ENCODE data around the gene CALCR. TPM values are rescaled to one million over a fixed set of nuclear protein-coding genes. Genes with fewer than 3 reads are reported as not detected.

The CALCR gene
- total RNA-seq, 2 experiments from 2014 or later = not detected

GRCh38 chr7:93409324-93409723 is 165.2 kb downstream of the CALCR start:
- no peaks in the 10 kb centered on the region for H3K27me3 Mint-ChIP-seq

DNA sequence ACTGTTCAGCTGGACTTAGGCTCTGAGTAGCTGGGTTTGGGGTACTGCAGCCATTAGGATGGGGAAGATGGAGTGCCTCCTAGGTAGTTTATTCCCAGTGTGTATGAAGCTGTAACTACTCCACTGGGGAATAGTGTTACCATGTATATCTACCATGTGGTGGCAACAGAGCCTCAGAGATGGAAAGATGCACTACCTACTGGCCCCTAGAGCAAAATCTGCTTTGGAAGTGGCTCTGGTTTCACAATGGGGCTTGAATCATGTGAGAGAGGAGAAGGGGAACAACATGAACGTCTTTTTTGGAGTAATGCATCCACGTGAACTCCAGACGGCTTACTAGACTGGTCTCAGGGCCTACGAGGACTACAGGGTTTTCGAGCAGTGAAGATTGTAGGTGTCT is 167.3 kb downstream of the CALCR start:
- ChIA-PET POLR2A (no interaction called here), CTCF (no interaction called here)
- TF ChIP-seq CTCF (IDR thresholded peaks at IDR 0.05) = no peak
- Mint-ChIP-seq H3K27ac (no peak overlapping the region), H3K27me3 (no peaks in the 10 kb centered on the region), H3K36me3 (ENCODE audit: low read depth) (no peaks in the 10 kb centered on the region), H3K4me1 (ENCODE audit: low read depth) (no peaks in the 10 kb centered on the region), H3K9me3 (peaks cover 10% of the 10 kb centered on the region), H3K4me3 (no peak overlapping the region)
- ATAC-seq (no peak), DNase-seq (no peak)
- intact Hi-C loops (cut with micrococcal nuclease) = no loop called here

More at GRCh38 chr7:93409324-93409723, 165.2 kb downstream of the CALCR start:
- CTCF ChIA-PET = interaction anchor here (1.6 kb wide), 1 partner anchor 34 kb away, joined by 3 read pairs; no protein-coding TSS in a partner anchor
- DNase-seq (no peak), ATAC-seq (no peak)
- Mint-ChIP-seq H3K36me3 (ENCODE audit: low read depth) (no peaks in the 10 kb centered on the region), H3K27ac (no peak overlapping the region), H3K4me3 (no peak overlapping the region), H3K4me1 (ENCODE audit: low read depth) (no peaks in the 10 kb centered on the region), H3K9me3 (peaks cover 10% of the 10 kb centered on the region)
- no peak for TF ChIP-seq CTCF (IDR thresholded peaks at IDR 0.05)
- intact Hi-C loops (cut with micrococcal nuclease) = no loop called here
- POLR2A ChIA-PET = interaction anchor here (0.6 kb wide), 1 partner anchor 196 kb away, joined by 3 read pairs; no protein-coding TSS in a partner anchor

DNA sequence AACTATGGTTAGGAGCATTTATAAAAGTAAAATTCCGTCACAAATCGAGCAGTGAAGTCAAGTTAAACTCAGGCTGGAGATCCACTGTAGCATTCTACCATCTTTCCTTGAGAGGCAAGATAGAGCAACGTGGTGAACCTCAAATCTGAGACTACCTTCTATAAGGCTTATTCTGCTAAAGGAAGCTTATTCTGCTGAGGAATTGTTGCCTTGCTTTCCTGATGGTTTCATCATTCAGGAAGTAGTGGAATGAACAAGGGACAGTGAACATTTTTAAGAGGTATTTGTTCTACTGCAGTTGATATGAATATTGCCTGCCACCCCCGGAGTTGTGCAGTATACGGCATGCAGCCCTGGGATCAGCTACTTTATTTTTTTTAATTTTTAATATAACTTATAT is 171.6 kb downstream of the CALCR start:
- ATAC-seq = no peak
- no peak for DNase-seq
- Mint-ChIP-seq H3K27me3 (no peaks in the 10 kb centered on the region), H3K27ac (no peak overlapping the region), H3K36me3 (ENCODE audit: low read depth) (no peaks in the 10 kb centered on the region), H3K4me3 (no peak overlapping the region), H3K4me1 (ENCODE audit: low read depth) (no peaks in the 10 kb centered on the region), H3K9me3 (peaks cover 10% of the 10 kb centered on the region)
- TF ChIP-seq CTCF (IDR thresholded peaks at IDR 0.05) = no peak
- intact Hi-C loops (cut with micrococcal nuclease) = no loop called here
- ChIA-PET POLR2A (no interaction called here), CTCF (interaction anchor here (0.6 kb wide), 1 partner anchor 38 kb away, joined by 4 read pairs; no protein-coding TSS in a partner anchor)

GRCh38 chr7:93399642-93400041 is 174.9 kb downstream of the CALCR start:
- POLR2A ChIA-PET = no interaction called here

GRCh38 chr7:93392984-93393383 is 181.5 kb downstream of the CALCR start:
- ATAC-seq (no peak), DNase-seq (no peak)
- H3K36me3 Mint-ChIP-seq (ENCODE audit: low read depth) = no peaks in the 10 kb centered on the region
- no peaks in the 10 kb centered on the region for H3K9me3 Mint-ChIP-seq
- H3K4me3 Mint-ChIP-seq = no peak overlapping the region
- peaks cover under 1% of the 10 kb centered on the region for H3K27me3 Mint-ChIP-seq
- no peaks in the 10 kb centered on the region for H3K4me1 Mint-ChIP-seq (ENCODE audit: low read depth)
- no peak for TF ChIP-seq CTCF (IDR thresholded peaks at IDR 0.05)
- ChIA-PET CTCF (interaction anchor here (0.9 kb wide), 1 partner anchor 31 kb away, joined by 3 read pairs; no protein-coding TSS in a partner anchor), POLR2A (no interaction called here)
- intact Hi-C loops (cut with micrococcal nuclease) = no loop called here
- no peak overlapping the region for H3K27ac Mint-ChIP-seq

More at GRCh38 chr7:93399642-93400041, 174.9 kb downstream of the CALCR start:
- TF ChIP-seq CTCF (IDR thresholded peaks at IDR 0.05) = no peak
- H3K9me3 Mint-ChIP-seq = no peaks in the 10 kb centered on the region
- H3K27me3 Mint-ChIP-seq = no peaks in the 10 kb centered on the region
- CTCF ChIA-PET = no interaction called here
- intact Hi-C loops (cut with micrococcal nuclease) = no loop called here
- no peaks in the 10 kb centered on the region for H3K4me1 Mint-ChIP-seq (ENCODE audit: low read depth)
- no peak for ATAC-seq
- DNase-seq = no peak
- no peak overlapping the region for H3K27ac Mint-ChIP-seq
- no peak overlapping the region for H3K4me3 Mint-ChIP-seq
- H3K36me3 Mint-ChIP-seq (ENCODE audit: low read depth) = no peaks in the 10 kb centered on the region
